Measurements from ENCODE around the gene RAD17.
A peak's percentile ranks its signal among the peaks of the same experiment; 100 is the strongest.
"Not testable (repeated sequence)": the region's sequence is repeated elsewhere in the genome, so short reads cannot be mapped to it uniquely, and the experiment has no call there.

Gene RAD17

GRCh38 chr5:69374911-69375446 is 5.4 kb downstream of the RAD17 start:
- no peak for DNase-seq (ENCODE audit: extremely low read depth in 1 of 2, low read depth in 1 of 2)

- no peak for DNase-seq (ENCODE audit: extremely low read depth in 1 of 2, low read depth in 1 of 2)
Measured at GRCh38 chr5:69378376-69378775, 8.8 kb downstream of the RAD17 start.

- DNase-seq (ENCODE audit: extremely low read depth in 1 of 2, low read depth in 1 of 2): no peak
Measured at GRCh38 chr5:69404659-69405330, 35.2 kb downstream of the RAD17 start.

- DNase-seq (ENCODE audit: extremely low read depth in 1 of 2, low read depth in 1 of 2): peak in 1 of 2 donors; percentile 15
Measured at GRCh38 chr5:69414885-69415583, 45.4 kb downstream of the RAD17 start, which contains the start of gene MARVELD2. Gene MARVELD2 (plus strand): TSS chr5:69415116. CDS start chr5:69419386, 4,270 bp downstream.

- DNase-seq (ENCODE audit: extremely low read depth in 1 of 2, low read depth in 1 of 2): no peak
Measured at GRCh38 chr5:69415584-69415958, 46.0 kb downstream of the RAD17 start.

- no peak for DNase-seq (ENCODE audit: extremely low read depth in 1 of 2, low read depth in 1 of 2)
Measured at GRCh38 chr5:69416180-69416579, 46.6 kb downstream of the RAD17 start.

GRCh38 chr5:69416699-69417098 is 47.1 kb downstream of the RAD17 start:
- no peak for DNase-seq (ENCODE audit: extremely low read depth in 1 of 2, low read depth in 1 of 2)

- no peak for DNase-seq (ENCODE audit: extremely low read depth in 1 of 2, low read depth in 1 of 2)
Measured at GRCh38 chr5:69418554-69418953, 48.9 kb downstream of the RAD17 start.

GRCh38 chr5:69431424-69432303 is 62.0 kb downstream of the RAD17 start:
- DNase-seq (ENCODE audit: extremely low read depth in 1 of 2, low read depth in 1 of 2): no peak

- no peak for DNase-seq (ENCODE audit: extremely low read depth in 1 of 2, low read depth in 1 of 2)
Measured at GRCh38 chr5:69432412-69433206, 63.0 kb downstream of the RAD17 start.

- not testable (repeated sequence) for DNase-seq (ENCODE audit: extremely low read depth in 1 of 2, low read depth in 1 of 2)
Measured at GRCh38 chr5:69435276-69435884, 65.8 kb downstream of the RAD17 start.

- DNase-seq (ENCODE audit: extremely low read depth in 1 of 2, low read depth in 1 of 2): no peak
Measured at GRCh38 chr5:69444127-69444754, 74.6 kb downstream of the RAD17 start.

- DNase-seq (ENCODE audit: extremely low read depth in 1 of 2, low read depth in 1 of 2): no peak
Measured at GRCh38 chr5:69449511-69449910, 79.9 kb downstream of the RAD17 start.

- DNase-seq (ENCODE audit: extremely low read depth in 1 of 2, low read depth in 1 of 2): no peak
Measured at GRCh38 chr5:69450116-69450515, 80.5 kb downstream of the RAD17 start.

- DNase-seq (ENCODE audit: extremely low read depth in 1 of 2, low read depth in 1 of 2): not testable (repeated sequence)
Measured at GRCh38 chr5:69450527-69450926, 80.9 kb downstream of the RAD17 start.

GRCh38 chr5:69451941-69452647 is 82.5 kb downstream of the RAD17 start:
- no peak for DNase-seq (ENCODE audit: extremely low read depth in 1 of 2, low read depth in 1 of 2)

GRCh38 chr5:69453487-69453886 is 83.9 kb downstream of the RAD17 start:
- not testable (repeated sequence) for DNase-seq (ENCODE audit: extremely low read depth in 1 of 2, low read depth in 1 of 2)

- DNase-seq (ENCODE audit: extremely low read depth in 1 of 2, low read depth in 1 of 2): no peak
Measured at GRCh38 chr5:69454460-69455249, 85.0 kb downstream of the RAD17 start.

Data from activated CD8-positive, alpha-beta memory T cell treated with anti-CD3 and anti-CD28 coated beads for 1 hour (primary cell).